HepG2 (cell line): Measurements from ENCODE around the gene ZNF26. TPM values are rescaled to one million over a fixed set of nuclear protein-coding genes. Genes with fewer than 3 reads are reported as not detected.

Experiments used
- AGO2 ChIP-seq: fragments of 200-400 bp; formaldehyde crosslinking; optimal IDR thresholded peaks from 2 replicates; pipeline ENCODE3; 2017; ENCODE audit warnings: mild to moderate bottlenecking, low read depth, low read length, moderate library complexity
- CBX5 ChIP-seq: sonication (generic); formaldehyde crosslinking; IDR thresholded peaks from 2 replicates; pipeline ENCODE4 v1.4.0; 2020; ENCODE audit warnings: missing genetic modification reagents, borderline replicate concordance
- CHD4 ChIP-seq: fragments of 200-600 bp; sonication (generic); IDR thresholded peaks from 2 replicates; pipeline ENCODE4 v1.7.0; 2017; ENCODE audit warnings: mild to moderate bottlenecking, low read length, borderline replicate concordance
- HDAC6 ChIP-seq: fragments of 200-600 bp; sonication (generic); IDR thresholded peaks from 2 replicates; pipeline ENCODE4 v1.7.0; 2017; ENCODE audit warnings: mild to moderate bottlenecking, antibody characterized with exemption, low read length, low read depth
- HNRNPK ChIP-seq: fragments of 200-400 bp; formaldehyde crosslinking; IDR thresholded peaks from 2 replicates; pipeline ENCODE4 v1.6.1; 2018; ENCODE audit warnings: low read length, low read depth, moderate library complexity, mild to moderate bottlenecking; ENCODE audit not compliant: poor library complexity, severe bottlenecking
- IRF2 ChIP-seq: IDR thresholded peaks from 2 replicates; pipeline ENCODE4 v1.6.1; 2018; ENCODE audit warnings: missing genetic modification reagents, missing compliant biosample characterization
- MYNN ChIP-seq: sonication (generic); formaldehyde crosslinking; IDR thresholded peaks from 2 replicates; pipeline ENCODE4 v1.4.0; 2020; ENCODE audit warnings: mild to moderate bottlenecking, low read depth, missing genetic modification reagents
- NR2F6 ChIP-seq, 2 experiments: IDR thresholded peaks; 2 replicates each; pipeline ENCODE4 v1.6.1; 2016; ENCODE audit warnings: antibody characterized with exemption in 1 of 2, mild to moderate bottlenecking in 1 of 2
- PCBP2 ChIP-seq: fragments of 200-400 bp; formaldehyde crosslinking; optimal IDR thresholded peaks from 2 replicates; pipeline ENCODE3; 2018; ENCODE audit warnings: low read length, low read depth; ENCODE audit not compliant: poor library complexity, severe bottlenecking
- SKI ChIP-seq: fragments of 450-650 bp; IDR thresholded peaks from one replicate; pipeline ENCODE4 v1.6.1; 2018; ENCODE audit warnings: mild to moderate bottlenecking; ENCODE audit not compliant: partially characterized antibody
- SMAD1 ChIP-seq: sonication (generic); formaldehyde crosslinking; IDR thresholded peaks from 2 replicates; pipeline ENCODE4 v1.4.0; 2020; ENCODE audit warnings: missing genetic modification reagents, low read depth, mild to moderate bottlenecking, borderline replicate concordance
- ZFP90 ChIP-seq: sonication (generic); formaldehyde crosslinking; IDR thresholded peaks from 2 replicates; pipeline ENCODE4 v1.8.0; 2022; ENCODE audit warnings: missing genetic modification reagents, mild to moderate bottlenecking, inconsistent platforms, borderline replicate concordance
- ZMYM2 ChIP-seq: sonication (generic); formaldehyde crosslinking; IDR thresholded peaks from 2 replicates; pipeline ENCODE4 v1.8.0; 2022; ENCODE audit warnings: mild to moderate bottlenecking, missing genetic modification reagents
- ZNF24 ChIP-seq: fragments of 450-650 bp; IDR thresholded peaks from 2 replicates; pipeline ENCODE4 v1.6.1; 2017; ENCODE audit warnings: antibody characterized with exemption, mild to moderate bottlenecking
- ZNF274 ChIP-seq: sonication (generic); formaldehyde crosslinking; IDR thresholded peaks from 2 replicates; pipeline ENCODE4 v1.5.1; 2020; ENCODE audit warnings: mild to moderate bottlenecking, missing genetic modification reagents
- ZNF337 ChIP-seq: sonication (generic); formaldehyde crosslinking; IDR thresholded peaks from 2 replicates; pipeline ENCODE4 v1.5.1; 2020; ENCODE audit warnings: missing genetic modification reagents, low read depth, mild to moderate bottlenecking, borderline replicate concordance
- ZNF577 ChIP-seq: sonication (generic); formaldehyde crosslinking; IDR thresholded peaks from 2 replicates; pipeline ENCODE4 v1.4.0; 2020; ENCODE audit warnings: mild to moderate bottlenecking, low read depth, missing genetic modification reagents, borderline replicate concordance
- ZNF766 ChIP-seq: sonication (generic); formaldehyde crosslinking; IDR thresholded peaks from 2 replicates; pipeline ENCODE4 v1.5.0; 2020; ENCODE audit warnings: missing genetic modification reagents, borderline replicate concordance
- ZNF773 ChIP-seq: sonication (generic); formaldehyde crosslinking; IDR thresholded peaks from 2 replicates; pipeline ENCODE4 v1.4.0; 2020; ENCODE audit warnings: missing genetic modification reagents, borderline replicate concordance
- polyA plus RNA-seq, 8 experiments: library from polyadenylated mRNA; depleted of rRNA in 3 of 8; stranded (reverse) in 7 of 8; unstranded in 1 of 8; fragments of >200 nt; fragmentation: Illumina TruSeq in 4 of 8; extraction: Trizol in 4 of 8; gene quantifications; 2 replicates each; pipeline versions ENCODE4 v1.2.1 to v1.2.3, GENCODE V29; 2011 to 2016; ENCODE audit warnings: low read depth in 4 of 8, missing spikeins in 1 of 8, mixed read lengths in 1 of 8; ENCODE audit not compliant: insufficient read depth in 1 of 8
- total RNA-seq, 5 experiments: library from RNA; depleted of rRNA; stranded (reverse); fragments of >200 nt; fragmentation: Illumina TruSeq; extraction: Trizol; gene quantifications; 2 replicates each; pipeline ENCODE4 v1.2.3, GENCODE V29; 2016; ENCODE audit warnings: low read depth in 1 of 5
- TF ChIP-seq, protein P1 (sequence below): sonication (generic); formaldehyde crosslinking; IDR thresholded peaks from 2 replicates; pipeline ENCODE4 v1.4.0; 2020; ENCODE audit warnings: missing genetic modification reagents
- TF ChIP-seq, protein P2 (sequence below): sonication (generic); formaldehyde crosslinking; IDR thresholded peaks from 2 replicates; pipeline ENCODE4 v1.5.1; 2020; ENCODE audit warnings: mild to moderate bottlenecking, missing genetic modification reagents

The ZNF26 gene
- total and polyA plus RNA-seq, 2 of the 13 experiments (the other 11 are each of a cell fraction or from before 2014, with no cell fraction given) = 3.8 to 6.5 TPM

DNA sequence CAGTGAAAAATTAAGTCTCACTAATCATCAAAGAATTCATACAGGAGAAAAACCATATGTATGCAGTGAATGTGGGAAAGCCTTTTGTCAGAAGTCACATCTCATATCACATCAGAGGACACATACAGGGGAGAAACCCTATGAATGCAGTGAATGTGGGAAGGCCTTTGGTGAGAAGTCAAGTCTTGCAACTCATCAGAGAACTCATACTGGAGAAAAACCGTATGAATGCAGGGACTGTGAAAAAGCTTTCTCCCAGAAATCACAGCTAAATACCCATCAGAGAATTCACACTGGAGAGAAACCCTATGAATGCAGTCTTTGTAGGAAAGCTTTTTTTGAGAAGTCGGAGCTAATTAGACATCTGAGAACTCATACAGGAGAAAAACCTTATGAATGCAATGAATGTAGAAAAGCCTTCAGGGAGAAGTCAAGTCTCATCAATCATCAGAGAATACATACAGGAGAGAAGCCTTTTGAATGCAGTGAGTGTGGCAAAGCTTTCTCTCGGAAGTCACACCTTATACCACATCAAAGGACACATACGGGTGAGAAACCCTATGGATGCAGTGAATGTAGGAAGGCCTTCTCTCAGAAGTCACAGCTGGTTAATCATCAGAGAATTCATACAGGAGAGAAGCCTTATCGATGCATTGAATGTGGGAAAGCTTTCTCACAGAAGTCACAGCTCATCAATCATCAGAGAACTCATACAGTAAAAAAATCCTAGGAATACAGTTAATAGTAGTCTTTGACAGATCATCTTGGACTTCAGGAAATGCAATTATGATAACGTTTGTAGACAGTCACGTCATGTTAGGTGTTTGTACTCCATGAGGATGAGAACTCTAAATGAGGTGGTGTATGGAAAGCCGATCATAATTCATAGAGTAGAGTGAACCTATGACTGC is 72.3 kb downstream of the ZNF26 start (continued):
- TF ChIP-seq, protein P1, sequence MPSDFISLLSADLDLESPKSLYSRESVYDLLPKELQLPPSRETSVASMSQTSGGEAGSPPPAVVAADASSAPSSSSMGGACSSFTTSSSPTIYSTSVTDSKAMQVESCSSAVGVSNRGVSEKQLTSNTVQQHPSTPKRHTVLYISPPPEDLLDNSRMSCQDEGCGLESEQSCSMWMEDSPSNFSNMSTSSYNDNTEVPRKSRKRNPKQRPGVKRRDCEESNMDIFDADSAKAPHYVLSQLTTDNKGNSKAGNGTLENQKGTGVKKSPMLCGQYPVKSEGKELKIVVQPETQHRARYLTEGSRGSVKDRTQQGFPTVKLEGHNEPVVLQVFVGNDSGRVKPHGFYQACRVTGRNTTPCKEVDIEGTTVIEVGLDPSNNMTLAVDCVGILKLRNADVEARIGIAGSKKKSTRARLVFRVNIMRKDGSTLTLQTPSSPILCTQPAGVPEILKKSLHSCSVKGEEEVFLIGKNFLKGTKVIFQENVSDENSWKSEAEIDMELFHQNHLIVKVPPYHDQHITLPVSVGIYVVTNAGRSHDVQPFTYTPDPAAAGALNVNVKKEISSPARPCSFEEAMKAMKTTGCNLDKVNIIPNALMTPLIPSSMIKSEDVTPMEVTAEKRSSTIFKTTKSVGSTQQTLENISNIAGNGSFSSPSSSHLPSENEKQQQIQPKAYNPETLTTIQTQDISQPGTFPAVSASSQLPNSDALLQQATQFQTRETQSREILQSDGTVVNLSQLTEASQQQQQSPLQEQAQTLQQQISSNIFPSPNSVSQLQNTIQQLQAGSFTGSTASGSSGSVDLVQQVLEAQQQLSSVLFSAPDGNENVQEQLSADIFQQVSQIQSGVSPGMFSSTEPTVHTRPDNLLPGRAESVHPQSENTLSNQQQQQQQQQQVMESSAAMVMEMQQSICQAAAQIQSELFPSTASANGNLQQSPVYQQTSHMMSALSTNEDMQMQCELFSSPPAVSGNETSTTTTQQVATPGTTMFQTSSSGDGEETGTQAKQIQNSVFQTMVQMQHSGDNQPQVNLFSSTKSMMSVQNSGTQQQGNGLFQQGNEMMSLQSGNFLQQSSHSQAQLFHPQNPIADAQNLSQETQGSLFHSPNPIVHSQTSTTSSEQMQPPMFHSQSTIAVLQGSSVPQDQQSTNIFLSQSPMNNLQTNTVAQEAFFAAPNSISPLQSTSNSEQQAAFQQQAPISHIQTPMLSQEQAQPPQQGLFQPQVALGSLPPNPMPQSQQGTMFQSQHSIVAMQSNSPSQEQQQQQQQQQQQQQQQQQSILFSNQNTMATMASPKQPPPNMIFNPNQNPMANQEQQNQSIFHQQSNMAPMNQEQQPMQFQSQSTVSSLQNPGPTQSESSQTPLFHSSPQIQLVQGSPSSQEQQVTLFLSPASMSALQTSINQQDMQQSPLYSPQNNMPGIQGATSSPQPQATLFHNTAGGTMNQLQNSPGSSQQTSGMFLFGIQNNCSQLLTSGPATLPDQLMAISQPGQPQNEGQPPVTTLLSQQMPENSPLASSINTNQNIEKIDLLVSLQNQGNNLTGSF = no peak
- TF ChIP-seq PCBP2 (no peak), SMAD1 (CRISPR knock-in tag) (no peak), ZNF577 (CRISPR knock-in tag) (no peak), MYNN (CRISPR knock-in tag) (no peak), IRF2 (CRISPR knock-in tag) (no peak), ZNF337 (CRISPR knock-in tag) (no peak), ZNF24 (no peak), ZFP90 (CRISPR knock-in tag) (no peak), SKI (no peak), CHD4 (no peak), HNRNPK (no peak), ZMYM2 (CRISPR knock-in tag) (no peak), AGO2 (peak; percentile 14), NR2F6 (IDR thresholded peaks at IDR 0.05) (no peak), NR2F6 (CRISPR knock-in tag; IDR thresholded peaks at IDR 0.05) (no peak), CBX5 (CRISPR knock-in tag) (peak; percentile 18; the same call in 1 of the 2 replicates), ZNF773 (CRISPR knock-in tag) (no peak), ZNF274 (CRISPR knock-in tag) (peak; percentile 100), ZNF766 (CRISPR knock-in tag) (no peak), HDAC6 (no peak)
- TF ChIP-seq, protein P2, sequence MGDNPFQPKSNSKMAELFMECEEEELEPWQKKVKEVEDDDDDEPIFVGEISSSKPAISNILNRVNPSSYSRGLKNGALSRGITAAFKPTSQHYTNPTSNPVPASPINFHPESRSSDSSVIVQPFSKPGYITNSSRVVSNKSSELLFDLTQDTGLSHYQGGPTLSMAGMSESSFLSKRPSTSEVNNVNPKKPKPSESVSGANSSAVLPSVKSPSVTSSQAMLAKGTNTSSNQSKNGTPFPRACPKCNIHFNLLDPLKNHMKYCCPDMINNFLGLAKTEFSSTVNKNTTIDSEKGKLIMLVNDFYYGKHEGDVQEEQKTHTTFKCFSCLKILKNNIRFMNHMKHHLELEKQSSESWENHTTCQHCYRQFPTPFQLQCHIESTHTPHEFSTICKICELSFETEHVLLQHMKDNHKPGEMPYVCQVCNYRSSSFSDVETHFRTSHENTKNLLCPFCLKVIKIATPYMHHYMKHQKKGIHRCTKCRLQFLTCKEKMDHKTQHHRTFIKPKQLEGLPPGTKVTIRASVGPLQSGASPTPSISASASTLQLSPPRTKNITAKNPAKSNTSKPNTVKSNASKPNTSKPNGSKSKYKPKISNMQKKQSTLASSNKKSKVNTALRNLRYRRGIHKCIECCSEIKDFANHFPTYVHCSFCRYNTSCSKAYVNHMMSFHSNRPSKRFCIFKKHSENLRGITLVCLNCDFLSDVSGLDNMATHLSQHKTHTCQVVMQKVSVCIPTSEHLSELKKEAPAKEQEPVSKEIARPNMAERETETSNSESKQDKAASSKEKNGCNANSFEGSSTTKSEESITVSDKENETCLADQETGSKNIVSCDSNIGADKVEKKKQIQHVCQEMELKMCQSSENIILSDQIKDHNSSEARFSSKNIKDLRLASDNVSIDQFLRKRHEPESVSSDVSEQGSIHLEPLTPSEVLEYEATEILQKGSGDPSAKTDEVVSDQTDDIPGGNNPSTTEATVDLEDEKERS (CRISPR knock-in tag) = peak; percentile 55; the same call in 1 of the 2 replicates
